HT-29 (cell line): ENCODE results near the gene STAP1. TPM values are rescaled to one million over a fixed set of nuclear protein-coding genes. Genes with fewer than 3 reads are reported as not detected.

ENCODE experiments used
- DNase-seq: peaks from one replicate; pipeline ENCODE4 v3.0.0-alpha.2; 2015; ENCODE audit warnings: low spot score
- total RNA-seq: library from RNA; depleted of rRNA; stranded (reverse); fragments of >200 nt; shearing (Covaris generic); gene quantifications from 2 replicates; pipeline ENCODE4 v1.2.3, GENCODE V29; 2014

STAP1 gene
- total RNA-seq, 1 experiment from 2014 or later = not detected

DNA sequence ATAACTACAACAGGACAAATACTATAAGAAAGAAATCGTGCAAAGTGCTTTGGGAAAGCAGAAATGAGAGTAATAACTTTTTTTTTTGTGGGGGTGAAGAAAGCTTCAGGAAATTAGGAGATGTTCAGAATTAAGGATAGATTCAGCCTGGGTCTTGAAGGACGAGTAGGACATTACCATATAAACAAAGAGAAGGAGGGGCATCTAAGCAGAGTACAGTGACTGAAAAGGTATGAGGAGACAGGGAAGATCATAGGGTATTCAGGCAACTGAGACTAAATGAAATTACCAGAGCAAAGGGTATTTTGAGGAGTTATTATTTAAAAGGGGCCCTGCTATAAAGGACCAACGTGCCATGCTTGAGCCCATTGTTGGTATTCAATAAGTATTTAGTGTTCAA lies 3.1 kb upstream of the STAP1 start:
- DNase-seq = no peak

DNA sequence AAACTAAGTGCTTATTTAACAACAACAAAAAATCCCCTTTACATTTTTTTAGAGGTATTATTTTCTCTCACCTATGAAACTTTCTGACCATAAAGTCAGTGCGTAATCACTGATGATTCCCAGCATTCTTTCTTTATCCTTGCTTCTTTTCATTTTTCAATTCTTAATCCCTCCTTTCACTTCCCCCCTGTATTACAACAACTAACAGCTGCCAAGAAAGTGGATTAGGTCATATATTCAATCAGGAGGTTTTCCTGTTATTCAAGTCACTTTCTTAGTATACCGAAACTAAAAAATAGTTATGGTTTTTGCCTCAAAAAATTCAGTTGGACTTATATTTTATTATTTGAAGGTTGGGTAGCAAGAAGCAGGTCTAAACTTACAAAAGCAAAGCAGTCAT lies 2.1 kb upstream of the STAP1 start:
- no peak for DNase-seq

DNA sequence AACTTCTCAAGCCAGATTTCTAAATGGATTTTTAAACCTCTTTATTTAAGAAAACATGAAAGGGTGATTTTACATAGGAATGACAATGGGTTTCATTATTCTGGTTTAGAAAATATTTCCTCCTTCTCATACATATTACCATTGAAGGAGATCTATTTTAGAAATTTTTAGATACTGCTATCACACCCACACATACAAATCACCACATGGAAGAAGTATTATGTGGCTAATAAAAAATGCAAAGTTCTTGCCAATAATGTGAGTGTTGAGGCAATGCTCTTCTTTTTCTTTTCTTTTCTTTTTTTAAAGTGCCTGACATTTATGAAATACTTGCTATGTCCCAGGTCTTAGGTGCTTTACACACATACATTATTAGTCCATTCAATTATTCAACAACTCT lies 6.8 kb downstream of the STAP1 start:
- no peak for DNase-seq

DNA sequence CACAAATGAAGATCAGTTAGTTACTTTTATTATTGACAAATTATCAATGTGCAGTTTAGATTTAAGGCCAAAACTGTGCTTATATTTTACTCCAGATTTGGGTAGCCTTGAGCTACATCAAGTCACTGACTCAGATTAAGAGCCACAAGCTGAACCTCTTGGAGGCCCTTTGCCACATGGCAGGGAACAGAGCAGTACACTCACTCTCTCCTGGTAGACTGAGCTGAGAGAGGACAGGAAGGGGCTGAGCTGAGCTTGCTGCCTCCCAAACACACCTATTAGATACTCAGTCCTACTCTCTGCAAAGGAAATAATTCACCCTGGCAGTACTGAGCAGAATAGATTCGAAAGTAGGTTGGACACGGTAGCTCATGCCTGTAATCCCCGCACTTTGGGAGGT lies 7.8 kb downstream of the STAP1 start:
- no peak for DNase-seq

DNA sequence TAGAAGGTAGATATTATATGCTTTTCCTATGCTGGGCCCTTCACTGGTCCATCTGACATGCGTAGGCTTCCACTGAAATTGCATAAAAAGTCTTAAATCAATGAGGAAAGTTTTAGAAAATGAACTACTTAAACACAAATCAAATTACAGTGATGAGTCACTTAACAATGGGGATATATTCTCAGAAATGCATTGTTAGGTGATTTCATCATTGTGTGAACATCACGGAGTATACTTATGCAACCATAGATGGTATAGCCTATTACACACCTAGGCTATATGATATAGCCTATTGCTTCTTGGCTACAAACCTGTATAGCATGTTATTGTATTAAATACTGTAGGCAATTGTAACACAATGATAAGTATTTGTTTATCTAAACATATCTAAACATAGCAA lies 10.3 kb downstream of the STAP1 start:
- DNase-seq = no peak

DNA sequence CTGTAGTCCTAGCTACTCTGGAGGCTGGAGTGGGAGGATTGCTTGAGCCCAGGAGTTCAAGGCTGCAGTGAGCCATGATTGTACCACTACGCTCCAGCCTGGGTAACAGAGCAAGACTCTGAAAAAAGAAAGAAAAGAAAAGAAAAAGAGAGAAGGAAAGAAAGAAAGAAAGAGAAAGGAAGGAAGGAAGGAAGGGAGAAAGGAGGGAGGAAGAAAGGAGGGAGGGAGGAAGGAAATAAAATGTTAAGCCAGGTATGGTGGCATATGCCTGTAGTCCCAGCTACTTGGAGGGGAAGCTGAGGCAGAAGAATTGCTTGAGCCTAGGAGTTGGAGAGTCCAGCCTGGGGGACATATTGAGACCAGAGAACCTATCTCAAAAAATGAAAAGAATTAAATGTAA lies 12.0 kb downstream of the STAP1 start:
- DNase-seq = no peak

DNA sequence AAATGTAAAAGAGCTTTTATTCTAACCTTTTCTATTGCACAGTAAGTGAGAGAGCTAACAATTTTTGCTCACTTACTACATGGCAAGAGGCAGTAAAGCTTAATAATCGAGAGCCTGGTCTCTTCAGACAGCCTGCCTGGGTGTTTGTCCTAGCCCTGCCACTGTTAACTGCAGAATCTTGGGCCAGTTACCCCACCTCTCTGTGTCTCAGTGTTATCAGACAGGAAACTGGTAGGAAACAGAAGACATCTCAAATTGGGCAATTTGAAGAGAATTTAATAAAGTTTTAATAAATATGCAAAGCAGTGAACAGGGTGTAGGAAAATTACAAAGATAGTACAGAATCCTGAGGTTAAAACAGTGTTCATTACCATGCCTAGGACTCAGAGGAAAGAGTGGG lies 13.4 kb downstream of the STAP1 start:
- DNase-seq = no peak

DNA sequence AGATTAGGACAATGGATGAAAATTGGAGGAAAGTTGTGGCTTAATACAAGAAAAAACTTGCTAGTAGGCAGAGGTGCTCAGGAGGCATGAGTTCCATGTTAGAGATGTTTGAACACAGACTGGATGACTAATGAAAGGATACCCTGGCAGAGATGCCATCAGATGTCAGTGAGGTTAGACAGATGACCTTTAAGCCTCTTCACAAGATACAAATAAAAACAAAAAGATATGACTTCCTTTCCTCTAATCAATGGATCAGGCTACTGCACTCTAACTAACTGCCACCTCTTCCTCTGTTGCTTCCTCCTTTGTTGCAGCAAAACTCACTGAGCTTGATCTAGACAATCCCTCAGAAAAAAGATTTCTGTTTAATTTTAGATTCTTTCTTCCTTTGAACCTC lies 14.7 kb downstream of the STAP1 start:
- no peak for DNase-seq

DNA sequence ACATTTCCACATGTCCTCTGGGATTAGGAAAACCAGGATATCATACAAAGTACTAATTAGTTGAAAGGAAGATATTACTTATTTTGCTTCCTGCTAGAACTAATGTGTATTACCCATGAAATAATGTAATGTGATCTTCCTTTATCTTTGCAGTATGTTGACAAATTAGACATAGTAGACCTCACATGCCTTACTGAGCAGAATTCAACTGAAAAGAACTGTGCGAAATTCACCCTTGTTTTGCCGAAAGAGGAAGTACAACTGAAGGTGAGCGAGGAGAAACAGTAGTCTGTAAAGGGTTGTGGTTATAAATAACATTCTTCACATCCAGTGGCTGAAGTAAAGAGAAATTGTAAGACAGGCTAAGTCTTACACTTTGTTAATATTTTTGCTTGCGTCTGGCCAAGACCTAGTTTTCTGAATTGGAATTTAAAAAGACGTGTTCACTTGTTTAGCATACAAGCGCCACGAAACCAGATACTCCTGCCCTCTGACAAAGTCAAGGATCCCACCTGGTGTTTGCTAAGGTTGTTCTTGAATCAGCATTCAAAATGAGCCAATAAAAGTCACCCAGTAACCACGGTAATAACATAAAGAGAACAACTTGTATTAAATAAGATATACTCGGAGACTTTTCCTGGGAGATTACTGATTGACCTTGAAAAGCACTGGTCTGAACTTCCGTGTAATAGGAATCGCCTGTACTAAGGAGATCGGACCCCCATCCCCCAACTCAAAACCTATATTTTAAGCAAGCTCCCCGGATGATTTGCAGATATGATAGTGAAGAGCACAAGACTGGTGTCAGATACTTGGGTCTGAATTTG lies 16.9 kb downstream of the STAP1 start:
- no peak for DNase-seq

DNA sequence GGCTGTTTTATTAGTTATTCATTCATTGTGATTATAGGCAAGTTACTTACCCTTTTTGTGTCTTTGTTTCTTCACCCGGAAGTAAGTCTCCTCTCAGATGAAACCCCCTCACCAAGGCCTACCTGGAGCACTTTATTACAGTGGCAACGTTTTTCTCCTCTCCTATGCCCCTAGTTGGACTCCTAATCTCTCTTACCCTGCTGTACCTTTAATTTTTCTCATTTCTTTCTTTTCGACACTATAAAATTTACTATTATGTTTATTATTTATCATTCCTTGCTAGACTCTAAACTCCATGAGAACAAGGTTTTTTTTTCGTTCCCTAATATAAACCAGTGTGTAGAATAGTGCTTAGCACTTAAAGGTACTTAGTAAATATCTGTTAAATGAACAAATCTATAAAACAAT lies 17.5 kb downstream of the STAP1 start:
- DNase-seq = no peak

DNA sequence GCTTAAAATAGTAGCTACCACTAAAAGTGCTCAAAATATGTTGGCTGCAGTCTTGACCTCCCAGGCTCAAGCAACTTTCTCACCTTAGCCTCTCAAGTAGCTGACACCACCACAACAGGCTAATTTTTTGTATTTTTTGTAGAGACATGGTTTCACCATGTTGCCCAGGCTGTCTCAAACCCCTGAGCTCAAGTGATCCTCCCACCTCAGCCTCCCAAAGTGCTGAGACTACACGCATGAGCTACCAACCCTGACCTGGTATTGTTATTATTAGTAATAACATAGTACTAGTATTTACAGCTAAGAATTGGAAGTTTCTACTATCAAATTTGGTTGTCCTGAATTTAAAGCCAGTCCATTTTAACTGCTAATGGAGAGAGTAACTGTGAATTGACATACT lies 18.0 kb downstream of the STAP1 start:
- no peak for DNase-seq

DNA sequence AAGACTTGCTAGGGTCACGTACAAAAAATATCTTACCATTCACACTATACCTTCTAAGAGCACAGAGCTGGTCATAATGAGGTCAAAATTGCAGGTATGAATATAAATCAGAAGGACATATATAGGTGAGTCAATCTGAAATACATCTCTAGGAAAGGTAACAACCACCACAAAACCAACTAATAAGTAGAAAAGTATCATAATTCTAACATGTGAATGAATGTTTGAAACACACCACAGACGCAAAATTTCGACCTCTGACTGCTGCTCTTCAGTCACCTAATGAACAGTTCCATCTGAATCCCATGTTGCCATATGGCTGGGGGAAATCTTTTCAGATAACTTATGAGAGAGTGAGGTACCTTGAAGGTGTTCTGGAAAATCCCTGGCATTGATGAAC lies 22.1 kb downstream of the STAP1 start:
- DNase-seq = no peak

DNA sequence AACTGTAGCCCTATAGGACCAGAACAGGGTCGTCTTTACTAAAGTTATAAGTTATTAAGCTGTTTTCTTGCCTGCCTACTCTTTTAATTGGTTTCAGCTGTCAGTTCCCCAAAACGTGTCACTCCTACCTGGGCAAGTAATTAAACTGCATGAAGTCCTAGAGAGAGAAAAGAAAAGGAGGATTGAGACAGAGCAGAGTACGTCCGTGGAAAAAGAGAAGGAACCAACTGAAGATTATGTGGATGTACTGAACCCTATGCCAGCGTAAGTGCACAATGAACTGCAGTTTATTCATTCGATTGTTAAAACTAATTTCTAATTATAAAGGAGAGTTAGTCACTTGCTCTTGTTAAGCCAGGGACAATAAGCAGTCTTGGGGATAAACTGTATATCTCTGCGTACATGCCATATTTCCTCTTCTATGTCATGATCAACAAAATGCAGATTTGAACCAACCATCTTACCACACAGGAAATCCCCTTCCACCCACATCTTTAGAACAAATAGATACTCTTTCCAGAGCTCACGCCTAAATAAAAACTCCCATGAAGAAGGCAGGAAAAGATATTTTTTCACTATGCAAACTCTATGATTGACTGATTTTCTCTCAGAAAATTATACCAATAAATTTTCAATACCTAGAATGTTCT lies 22.8 kb downstream of the STAP1 start:
- no peak for DNase-seq

DNA sequence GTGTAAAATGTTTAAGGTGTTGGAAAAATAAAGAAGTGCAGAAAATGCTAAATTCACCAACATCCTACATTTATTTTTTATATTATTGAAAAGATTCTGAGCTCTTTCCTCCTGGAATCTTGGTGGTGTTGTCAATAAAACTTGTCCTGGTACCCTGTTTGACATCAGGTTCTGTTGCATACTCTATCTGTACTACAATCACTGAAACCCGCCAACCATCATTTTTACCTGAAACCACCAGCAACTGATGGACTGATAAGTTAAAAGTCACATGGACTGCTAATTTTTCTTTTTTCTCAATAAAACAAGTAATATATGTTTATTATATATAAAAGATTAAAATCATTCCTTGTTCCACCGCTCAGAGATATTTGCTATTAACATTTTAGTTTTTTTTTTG lies 23.4 kb downstream of the STAP1 start:
- DNase-seq = no peak

DNA sequence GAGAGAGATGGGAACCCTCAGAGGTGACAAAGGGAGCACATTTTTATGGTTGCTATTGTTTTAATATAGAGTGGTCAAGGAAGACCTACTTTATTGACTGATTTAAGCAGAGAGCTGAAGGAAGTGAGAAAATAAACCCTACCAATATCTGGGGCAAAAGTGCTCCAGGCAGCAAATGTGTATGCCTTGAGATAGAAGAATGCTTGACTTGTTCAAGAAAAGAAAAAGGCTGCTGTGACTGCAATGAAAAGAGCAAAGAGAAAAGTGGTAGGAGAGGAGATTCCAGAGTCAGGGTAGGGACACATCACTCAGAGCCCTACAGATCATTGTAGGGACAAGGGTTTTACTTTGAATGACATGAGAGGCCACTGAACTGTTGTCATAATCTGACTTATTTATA lies 26.0 kb downstream of the STAP1 start:
- no peak for DNase-seq

DNA sequence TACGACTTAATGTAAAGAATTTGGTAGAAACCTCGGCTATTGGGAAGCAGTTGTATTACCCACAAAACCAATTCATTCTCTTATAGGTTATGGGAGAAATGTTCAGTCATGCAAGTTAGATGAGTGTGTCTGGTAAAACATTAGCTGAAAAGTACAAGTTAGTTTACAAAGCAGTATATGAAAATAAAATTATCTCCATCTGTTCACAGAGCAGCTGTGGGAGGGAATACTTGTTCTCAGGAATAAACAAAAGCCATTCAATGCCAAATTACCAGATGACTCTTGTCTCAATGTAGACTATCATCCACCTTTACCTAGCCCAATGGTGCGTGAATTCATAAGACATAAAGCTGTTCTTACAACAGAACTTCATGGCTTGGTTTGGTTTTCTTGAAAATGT lies 28.6 kb downstream of the STAP1 start:
- DNase-seq = no peak

DNA sequence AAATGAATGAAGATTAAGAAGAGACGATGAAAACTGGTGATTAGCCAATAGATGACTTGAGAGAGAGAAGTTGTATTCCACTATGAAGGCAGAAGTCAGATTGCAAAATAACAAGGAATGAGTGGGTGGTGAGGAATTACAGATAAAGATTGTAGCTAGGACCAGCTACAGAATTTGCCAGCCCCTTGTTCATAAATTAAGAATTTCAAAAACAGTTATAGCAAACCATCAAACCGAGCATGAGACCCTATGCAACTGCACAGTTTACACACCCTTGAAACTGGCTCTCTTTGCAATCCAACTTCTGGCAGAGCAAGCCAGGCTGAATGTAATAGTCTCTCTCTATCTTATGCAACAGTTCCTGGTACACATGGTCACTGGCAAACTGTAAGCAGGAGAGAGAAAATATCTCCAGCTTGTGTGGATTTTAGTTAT lies 35.2 kb downstream of the STAP1 start:
- no peak for DNase-seq

DNA sequence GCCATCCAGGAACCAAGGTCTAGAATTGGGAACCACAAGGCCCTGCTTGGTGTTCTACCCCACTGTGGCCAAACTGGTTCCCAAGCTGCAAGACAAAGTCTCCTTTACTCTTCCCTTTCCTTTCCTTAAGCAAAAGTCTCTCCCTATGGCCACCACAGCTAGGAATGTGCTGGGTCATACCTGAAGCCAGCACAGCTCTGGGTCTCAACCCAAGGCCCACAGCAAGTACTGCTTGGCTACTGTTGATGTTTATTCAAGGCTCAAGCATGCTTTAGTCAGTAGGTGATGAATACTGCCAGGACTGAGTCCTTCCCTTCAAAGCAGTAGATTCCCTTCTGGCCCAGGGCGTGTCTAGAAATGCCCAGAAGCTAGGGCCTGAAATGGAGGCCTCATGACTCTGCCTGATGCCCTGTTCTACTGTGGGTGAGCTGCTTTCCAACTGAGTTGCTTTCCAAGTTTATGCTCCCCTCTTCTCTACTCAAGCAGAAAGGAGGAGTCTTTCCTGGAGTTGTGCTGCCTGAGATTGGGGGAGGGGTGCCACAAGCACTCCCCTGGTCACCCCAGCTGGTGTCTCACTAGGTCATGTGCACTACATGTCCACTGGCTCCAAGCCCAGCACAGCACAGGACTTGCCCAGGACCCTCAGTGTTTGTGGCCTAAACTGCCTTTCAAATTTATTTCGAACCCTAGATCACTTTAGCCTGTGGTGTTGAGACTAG lies 44.9 kb downstream of the STAP1 start:
- no peak for DNase-seq

DNA sequence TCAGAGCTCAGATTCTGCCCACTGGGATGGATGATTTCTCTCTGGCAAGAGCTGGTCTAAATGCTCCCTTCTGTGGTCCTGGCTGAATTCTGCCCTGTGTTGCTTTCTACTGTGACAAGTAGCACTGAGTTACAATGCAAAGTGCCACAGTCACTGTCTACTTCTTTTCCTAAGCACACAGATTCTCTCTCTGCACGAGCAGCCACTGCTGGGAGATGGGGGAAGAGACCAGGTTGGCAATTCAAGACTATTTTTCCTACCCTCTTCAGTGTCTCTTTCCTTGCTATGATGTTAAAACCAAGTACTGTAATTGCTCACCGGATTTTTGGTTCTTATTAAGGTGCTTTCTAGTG lies 45.5 kb downstream of the STAP1 start:
- no peak for DNase-seq

DNA sequence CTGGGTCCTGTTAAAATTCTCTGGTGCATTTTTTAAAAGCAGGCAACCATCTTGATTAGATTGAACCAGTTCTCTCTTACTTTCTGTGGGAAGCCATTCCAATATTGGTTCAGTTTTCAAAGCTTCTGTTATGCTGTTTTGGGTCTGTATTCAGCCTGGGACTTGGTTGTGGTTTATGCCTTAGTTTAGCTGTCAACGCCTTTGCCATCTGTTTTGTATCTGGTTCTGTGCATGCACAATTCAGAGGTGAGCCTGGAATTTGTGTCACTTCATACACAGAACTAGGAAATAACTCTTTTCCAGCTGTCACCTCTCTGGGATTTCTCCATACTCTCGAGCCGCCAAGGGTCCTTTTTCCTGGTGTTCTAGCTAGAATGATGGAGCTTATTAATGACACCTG lies 46.2 kb downstream of the STAP1 start:
- DNase-seq = no peak

DNA sequence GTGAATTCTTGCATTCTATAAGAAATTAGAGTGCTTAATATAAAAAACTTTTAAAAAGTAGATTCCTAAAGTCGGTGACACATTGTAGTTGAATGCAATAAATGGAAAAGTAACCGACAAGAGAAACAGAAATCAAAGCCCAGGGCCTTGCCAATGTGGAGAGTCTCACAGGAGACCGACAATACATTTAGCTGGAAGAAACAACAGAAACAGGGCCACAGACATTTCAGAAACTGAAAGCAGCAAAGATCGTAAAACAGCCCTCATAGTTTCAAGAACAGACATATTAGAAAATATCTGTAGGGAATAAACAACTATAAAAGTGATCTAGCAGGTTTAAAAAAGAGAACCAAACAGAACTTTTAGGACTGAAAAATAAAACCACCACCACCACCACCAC lies 49.5 kb downstream of the STAP1 start:
- DNase-seq = no peak

DNA sequence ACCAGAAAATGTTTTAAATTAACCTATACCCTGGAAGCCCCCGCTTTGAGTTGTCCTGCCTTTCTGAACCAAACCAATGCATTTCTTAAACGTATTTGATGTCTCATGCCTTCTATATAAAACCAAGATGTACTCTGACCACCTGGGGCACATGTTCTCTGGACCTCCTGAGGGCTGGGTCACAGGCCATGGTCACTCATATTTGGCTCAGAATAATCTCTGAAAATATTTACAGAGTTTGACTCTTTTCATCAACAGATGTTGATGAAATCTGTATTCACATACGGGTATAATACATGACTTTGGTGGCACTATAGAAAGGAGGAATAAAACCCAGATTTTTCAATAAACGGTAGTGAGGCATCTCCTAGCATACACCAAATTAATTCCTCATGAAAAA lies 55.7 kb downstream of the STAP1 start:
- no peak for DNase-seq

DNA sequence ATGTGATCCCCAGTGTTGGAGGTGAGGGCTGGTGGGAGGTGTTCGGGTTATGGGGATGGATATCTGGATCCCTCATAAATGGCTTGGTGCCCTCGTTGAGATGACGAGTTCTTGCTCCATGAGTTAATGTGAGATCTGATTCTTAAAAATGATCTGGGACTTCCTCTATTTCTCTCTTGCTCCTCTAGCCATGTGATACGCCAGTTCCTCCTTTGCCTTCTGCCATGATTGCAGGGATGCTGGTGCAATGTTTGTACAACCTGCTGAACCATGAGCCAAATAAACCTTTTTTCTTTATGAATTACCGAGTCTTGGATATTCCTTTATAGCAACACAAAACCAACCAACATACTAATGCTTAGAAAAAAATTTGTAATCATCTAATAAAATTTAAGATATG lies 56.6 kb downstream of the STAP1 start:
- DNase-seq = no peak
